Naive B cell (primary cell): ENCODE data around the gene SMARCA2. TPM values are rescaled to one million over a fixed set of nuclear protein-coding genes. Genes with fewer than 3 reads are reported as not detected.

Source experiments
- ATAC-seq, 2 donors: fragments of 150-1000 bp; cut with Tn5 transposase; 2 replicates each; pipeline ENCODE4 v1.10.0; 2021; ENCODE audit warnings: low read depth in 2 of 2, mild to moderate bottlenecking in 2 of 2, moderate library complexity in 2 of 2
- DNase-seq: peaks from one replicate; pipeline ENCODE4 v3.0.0; 2022
- H3K27ac Mint-ChIP-seq, 6 donors: one replicate each; pipeline ENCODE4 v1.8.0; 2020 to 2022; ENCODE audit warnings: mild to moderate bottlenecking in 6 of 6, mixed read lengths in 6 of 6, moderate library complexity in 5 of 6, inconsistent platforms in 2 of 6
- H3K27me3 Mint-ChIP-seq, 3 donors: one replicate each; pipeline ENCODE4 v1.8.0; 2021 to 2022; ENCODE audit warnings: mixed read lengths in 3 of 3, mild to moderate bottlenecking in 1 of 3
- H3K36me3 Mint-ChIP-seq, 2 donors: one replicate each; pipeline ENCODE4 v1.8.0; 2020 to 2022; ENCODE audit warnings: mixed read lengths in 2 of 2, inconsistent platforms in 1 of 2, mild to moderate bottlenecking in 1 of 2
- H3K4me1 Mint-ChIP-seq, 3 donors: one replicate each; pipeline ENCODE4 v1.8.0; 2020 to 2022; ENCODE audit warnings: mixed read lengths in 3 of 3, inconsistent platforms in 1 of 3, mild to moderate bottlenecking in 1 of 3, moderate library complexity in 1 of 3
- H3K4me3 Mint-ChIP-seq, 8 donors: one replicate each; pipeline ENCODE4 v1.8.0; 2020 to 2022; ENCODE audit warnings: mild to moderate bottlenecking in 8 of 8, mixed read lengths in 8 of 8, moderate library complexity in 8 of 8, inconsistent platforms in 2 of 8
- H3K9me3 Mint-ChIP-seq, 7 donors: one replicate each; pipeline ENCODE4 v1.8.0; 2020 to 2022; ENCODE audit warnings: mixed read lengths in 7 of 7, mild to moderate bottlenecking in 5 of 7, inconsistent platforms in 2 of 7, moderate library complexity in 1 of 7
- polyA plus RNA-seq, 6 donors: library from polyadenylated mRNA; unstranded; fragments of 300-500 nt; fragmentation: Illumina TruSeq; gene quantifications; one replicate each; pipeline ENCODE4 v1.2.3, GENCODE V29; 2021; ENCODE audit warnings: low read depth in 6 of 6

The SMARCA2 gene
- polyA plus RNA-seq, 6 donors from 2014 or later = 22.4 to 58.5 (median 39.8) TPM

- no peaks in the 10 kb centered on the region for H3K27me3 Mint-ChIP-seq
- H3K4me1 Mint-ChIP-seq = peaks cover 41 to 53% (median 44%) of the 10 kb centered on the region in 3 donors
- peak overlapping the region; percentile 95 to 100 (median 100) for H3K4me3 Mint-ChIP-seq
- H3K9me3 Mint-ChIP-seq = peaks cover 0 to 1% (median 0%) of the 10 kb centered on the region in 7 donors
- H3K36me3 Mint-ChIP-seq = peaks cover 0 to 8% of the 10 kb centered on the region in 2 donors
- ATAC-seq (no peak), DNase-seq (no peak)
- H3K27ac Mint-ChIP-seq = peak overlapping the region; percentile 99 to 100 (median 99)
These were observed 3.1 kb downstream of the SMARCA2 start for GRCh38 chr9:2018162-2018643.

GRCh38 chr9:2018764-2019558 lies 3.8 kb downstream of the SMARCA2 start:
- Mint-ChIP-seq H3K36me3 (peaks cover 0 to 8% of the 10 kb centered on the region in 2 donors), H3K4me3 (peak overlapping the region; percentile 95 to 100 (median 100)), H3K4me1 (peaks cover 49 to 56% (median 51%) of the 10 kb centered on the region in 3 donors), H3K27me3 (no peaks in the 10 kb centered on the region), H3K9me3 (peaks cover 0 to 1% (median 0%) of the 10 kb centered on the region in 7 donors), H3K27ac (peak overlapping the region; percentile 99 to 100 (median 99))
- DNase-seq = no peak
- ATAC-seq = no peak

DNA sequence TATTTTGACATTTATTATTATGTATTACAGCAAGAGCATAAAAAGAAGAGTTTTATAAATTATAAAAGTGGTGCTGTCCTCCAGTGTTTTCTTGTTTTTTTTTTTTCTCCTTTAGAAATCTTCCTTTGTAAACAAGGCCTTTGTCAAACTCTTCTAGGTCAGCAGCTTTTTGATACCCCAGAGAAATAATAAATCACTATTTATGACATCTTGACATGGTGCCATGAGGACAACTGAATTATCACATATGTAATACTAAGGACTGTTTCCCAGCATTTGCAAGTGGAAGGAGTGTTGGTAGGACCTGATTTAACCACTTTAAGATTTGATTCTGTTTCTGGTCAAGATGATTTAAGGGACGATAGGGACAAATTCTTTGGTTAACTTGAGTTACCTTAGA lies 4.6 kb downstream of the SMARCA2 start:
- peak overlapping the region in 3 of 8 donors; percentile 43 to 98 (median 71) for H3K4me3 Mint-ChIP-seq
- H3K9me3 Mint-ChIP-seq = peaks cover 0 to 1% (median 0%) of the 10 kb centered on the region in 7 donors
- ATAC-seq (no peak), DNase-seq (no peak)
- H3K4me1 Mint-ChIP-seq = peaks cover 54 to 61% (median 59%) of the 10 kb centered on the region in 3 donors
- H3K27ac Mint-ChIP-seq = peak overlapping the region in 3 of 6 donors; percentile 42 to 99 (median 89)
- H3K27me3 Mint-ChIP-seq = no peaks in the 10 kb centered on the region
- peaks cover 0 to 8% of the 10 kb centered on the region in 2 donors for H3K36me3 Mint-ChIP-seq

GRCh38 chr9:2021731-2022130 lies 6.6 kb downstream of the SMARCA2 start:
- ATAC-seq = no peak
- Mint-ChIP-seq H3K27me3 (no peaks in the 10 kb centered on the region), H3K36me3 (peaks cover 0 to 3% of the 10 kb centered on the region in 2 donors), H3K4me1 (peaks cover 72 to 81% (median 75%) of the 10 kb centered on the region in 3 donors), H3K4me3 (peak overlapping the region in 1 of 8 donors; percentile 56), H3K27ac (peak overlapping the region in 2 of 6 donors; percentile 9 to 69), H3K9me3 (peaks cover 0 to 1% (median 0%) of the 10 kb centered on the region in 7 donors)
- no peak for DNase-seq

DNA sequence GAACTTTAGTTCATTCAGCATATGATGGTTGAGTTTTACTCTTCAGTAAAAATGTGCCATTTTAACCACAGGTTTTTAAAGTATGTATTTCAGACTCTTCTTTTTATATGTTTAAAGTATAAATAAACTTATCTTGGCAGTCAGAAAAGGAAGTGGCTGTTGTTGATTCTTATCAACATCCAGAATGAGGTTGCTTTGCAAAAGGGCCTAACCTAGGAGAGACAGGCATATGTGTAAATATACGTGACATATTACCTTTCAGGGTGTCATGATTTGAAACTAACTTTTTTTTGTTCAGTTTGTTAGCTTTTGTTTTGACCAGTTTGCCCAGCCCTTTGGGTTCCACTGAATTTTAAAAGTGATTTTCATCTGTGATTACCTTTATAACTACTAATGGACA lies 7.4 kb downstream of the SMARCA2 start:
- ATAC-seq (no peak), DNase-seq (no peak)
- no peaks in the 10 kb centered on the region for H3K9me3 Mint-ChIP-seq
- H3K27ac Mint-ChIP-seq = peak overlapping the region in 1 of 6 donors; percentile 69
- no peaks in the 10 kb centered on the region for H3K27me3 Mint-ChIP-seq
- H3K4me1 Mint-ChIP-seq = peaks cover 72 to 88% (median 77%) of the 10 kb centered on the region in 3 donors
- H3K36me3 Mint-ChIP-seq = no peaks in the 10 kb centered on the region
- H3K4me3 Mint-ChIP-seq = peak overlapping the region in 7 of 8 donors; percentile 7 to 56 (median 29)

GRCh38 chr9:2023042-2023441 lies 7.9 kb downstream of the SMARCA2 start:
- Mint-ChIP-seq H3K9me3 (no peaks in the 10 kb centered on the region), H3K36me3 (no peaks in the 10 kb centered on the region), H3K27ac (peak overlapping the region in 5 of 6 donors; percentile 22 to 69 (median 66)), H3K27me3 (no peaks in the 10 kb centered on the region), H3K4me3 (peak overlapping the region; percentile 7 to 75 (median 36)), H3K4me1 (peaks cover 73 to 90% (median 76%) of the 10 kb centered on the region in 3 donors)
- DNase-seq = no peak
- no peak for ATAC-seq

DNA sequence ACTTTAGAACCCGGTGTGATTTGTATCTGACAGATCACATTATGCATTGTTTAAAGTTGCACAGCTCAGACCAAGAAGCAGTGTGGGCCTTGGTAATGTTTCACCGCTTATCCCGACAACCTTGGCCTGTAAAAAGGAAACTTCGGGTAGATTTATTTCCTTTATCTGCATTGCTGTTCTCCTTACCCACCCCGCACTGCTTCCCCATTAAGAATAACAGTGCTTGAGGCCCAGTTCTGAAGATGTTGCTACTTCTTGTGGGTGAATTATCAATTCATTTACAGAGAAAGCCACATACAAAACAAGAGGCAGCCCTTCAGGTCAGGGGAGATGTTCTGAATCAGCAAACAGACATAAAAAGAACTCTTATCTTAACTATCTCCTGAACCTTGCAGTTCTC lies 8.4 kb downstream of the SMARCA2 start:
- H3K27ac Mint-ChIP-seq = peak overlapping the region in 4 of 6 donors; percentile 51 to 69 (median 66)
- no peaks in the 10 kb centered on the region for H3K9me3 Mint-ChIP-seq
- peak overlapping the region in 7 of 8 donors; percentile 3 to 75 (median 48) for H3K4me3 Mint-ChIP-seq
- peaks cover 73 to 90% (median 78%) of the 10 kb centered on the region in 3 donors for H3K4me1 Mint-ChIP-seq
- no peak for DNase-seq
- peak; percentile 35 to 44 for ATAC-seq
- H3K36me3 Mint-ChIP-seq = no peaks in the 10 kb centered on the region
- no peaks in the 10 kb centered on the region for H3K27me3 Mint-ChIP-seq

DNA sequence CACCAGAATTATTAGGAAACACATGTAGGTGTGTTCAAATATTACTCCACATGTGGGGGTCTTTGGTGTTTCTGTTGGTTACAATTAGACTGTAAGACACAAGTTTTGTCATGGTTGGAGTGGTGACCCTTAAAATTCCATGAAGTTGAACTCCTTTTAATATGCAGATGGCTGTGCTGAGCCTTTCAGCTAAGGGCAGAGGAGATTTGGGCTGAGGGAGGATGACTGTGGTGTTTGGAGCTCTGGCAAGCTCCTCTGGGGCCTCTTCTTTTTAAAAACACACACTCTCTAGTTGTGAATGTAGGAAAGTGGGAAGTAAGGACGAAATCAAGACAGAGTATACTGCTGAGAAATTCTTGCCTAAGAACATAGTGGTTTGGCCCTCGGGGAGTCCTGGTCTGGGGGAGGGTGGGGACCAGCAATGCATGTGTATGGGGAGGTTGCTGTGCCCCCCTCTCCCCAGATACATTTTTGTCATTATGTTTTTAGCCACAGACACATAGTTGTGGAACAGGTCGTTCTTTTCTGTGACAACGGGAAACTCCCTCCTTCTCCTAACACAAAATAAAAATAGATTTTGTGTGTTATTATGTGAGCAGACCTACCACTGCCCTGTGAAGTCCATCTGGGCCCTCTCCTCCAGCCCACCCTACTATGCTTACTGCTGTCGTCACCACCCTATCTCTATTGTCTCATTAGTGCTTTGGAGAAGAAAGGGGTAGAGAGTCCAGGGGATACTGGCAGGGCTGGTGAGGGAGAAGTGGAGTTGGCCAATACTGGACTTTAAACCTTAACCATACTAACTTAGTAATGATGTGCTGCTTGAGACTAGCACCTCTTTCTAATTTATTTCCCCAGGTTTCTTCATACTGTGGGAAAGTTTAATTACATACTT lies 10.0 kb downstream of the SMARCA2 start:
- peak in 1 of 2 donors; percentile 47 for ATAC-seq
- Mint-ChIP-seq H3K9me3 (no peaks in the 10 kb centered on the region), H3K27me3 (no peaks in the 10 kb centered on the region), H3K27ac (peak overlapping the region in 5 of 6 donors; percentile 12 to 81 (median 19)), H3K4me3 (peak overlapping the region in 6 of 8 donors; percentile 5 to 82 (median 37)), H3K4me1 (peaks cover 72 to 83% (median 79%) of the 10 kb centered on the region in 3 donors), H3K36me3 (peaks cover 6% of the 10 kb centered on the region in 2 donors)
- no peak for DNase-seq

- H3K4me1 Mint-ChIP-seq = peaks cover 78 to 89% (median 82%) of the 10 kb centered on the region in 3 donors
- H3K27me3 Mint-ChIP-seq = no peaks in the 10 kb centered on the region
- DNase-seq (no peak), ATAC-seq (peak; percentile 56 to 69)
- H3K36me3 Mint-ChIP-seq = peaks cover 9 to 13% of the 10 kb centered on the region in 2 donors
- H3K4me3 Mint-ChIP-seq = peak overlapping the region in 3 of 8 donors; percentile 13 to 25 (median 13)
- no peaks in the 10 kb centered on the region for H3K9me3 Mint-ChIP-seq
- peak overlapping the region in 3 of 6 donors; percentile 20 to 61 (median 52) for H3K27ac Mint-ChIP-seq
These were observed 11.3 kb downstream of the SMARCA2 start for GRCh38 chr9:2026220-2026997.

- Mint-ChIP-seq H3K4me3 (no peak overlapping the region), H3K4me1 (peaks cover 79 to 85% (median 83%) of the 10 kb centered on the region in 3 donors), H3K27me3 (no peaks in the 10 kb centered on the region), H3K9me3 (no peaks in the 10 kb centered on the region), H3K27ac (peak overlapping the region in 3 of 6 donors; percentile 34 to 93 (median 60)), H3K36me3 (peaks cover 9 to 25% of the 10 kb centered on the region in 2 donors)
- no peak for ATAC-seq
- no peak for DNase-seq
These were observed 12.5 kb downstream of the SMARCA2 start for GRCh38 chr9:2027543-2028160.

DNA sequence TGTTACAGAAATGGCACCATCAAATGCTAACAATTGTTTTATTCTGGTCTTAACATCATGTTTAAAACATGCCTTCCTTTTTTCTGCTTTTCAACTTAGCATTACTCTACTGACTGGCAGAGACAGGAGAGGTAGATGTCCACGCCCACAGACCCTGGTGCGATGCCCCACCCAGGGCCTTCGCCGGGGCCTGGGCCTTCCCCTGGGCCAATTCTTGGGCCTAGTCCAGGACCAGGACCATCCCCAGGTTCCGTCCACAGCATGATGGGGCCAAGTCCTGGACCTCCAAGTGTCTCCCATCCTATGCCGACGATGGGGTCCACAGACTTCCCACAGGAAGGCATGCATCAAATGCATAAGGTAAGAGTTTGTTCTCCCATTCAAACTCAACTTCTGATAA lies 13.7 kb downstream of the SMARCA2 start:
- no peak for DNase-seq
- H3K4me1 Mint-ChIP-seq = peaks cover 68 to 73% (median 71%) of the 10 kb centered on the region in 3 donors
- H3K27me3 Mint-ChIP-seq = no peaks in the 10 kb centered on the region
- H3K9me3 Mint-ChIP-seq = no peaks in the 10 kb centered on the region
- no peak for ATAC-seq
- peaks cover 15 to 32% of the 10 kb centered on the region in 2 donors for H3K36me3 Mint-ChIP-seq
- no peak overlapping the region for H3K4me3 Mint-ChIP-seq
- peak overlapping the region in 2 of 6 donors; percentile 39 to 89 for H3K27ac Mint-ChIP-seq

GRCh38 chr9:2029666-2030170 lies 14.6 kb downstream of the SMARCA2 start:
- ATAC-seq = no peak
- Mint-ChIP-seq H3K9me3 (no peaks in the 10 kb centered on the region), H3K27me3 (no peaks in the 10 kb centered on the region), H3K36me3 (peaks cover 21 to 32% of the 10 kb centered on the region in 2 donors), H3K27ac (peak overlapping the region in 5 of 6 donors; percentile 4 to 39 (median 24)), H3K4me1 (peaks cover 62 to 65% (median 63%) of the 10 kb centered on the region in 3 donors), H3K4me3 (peak overlapping the region in 1 of 8 donors; percentile 37)
- DNase-seq = no peak
